Esophagus muscularis mucosa (tissue), 2 donors: ENCODE data around the gene DOCK2.

Source experiments
- EP300 ChIP-seq: sonication (generic); formaldehyde crosslinking; IDR thresholded peaks from one replicate; pipeline ENCODE4 v1.6.1; 2017; ENCODE audit warnings: antibody characterized with exemption
- POLR2A ChIP-seq: fragments of 450-650 bp; IDR thresholded peaks from one replicate; pipeline ENCODE4 v1.6.1; 2017; ENCODE audit warnings: antibody characterized with exemption, moderate library complexity, mild to moderate bottlenecking, low read depth

GRCh38 chr5:169870211-169870610 is 233.1 kb downstream of the DOCK2 start:
- TF ChIP-seq POLR2A: no peak
- TF ChIP-seq EP300: no peak
